Mucosa of descending colon (tissue), 3 donors: ENCODE data around the gene HIRA. TPM values are rescaled to one million over a fixed set of nuclear protein-coding genes. Genes with fewer than 3 reads are reported as not detected.

ENCODE experiments used
- ATAC-seq: fragments of 200-7000 bp; cut with Tn5 transposase; one replicate; pipeline ENCODE4 v1.9.1; 2020; ENCODE audit warnings: mild to moderate bottlenecking, moderate library complexity
- DNase-seq, 3 donors: peaks; one replicate each; pipeline ENCODE4 v3.0.0-alpha.2; 2020
- H3K36me3 ChIP-seq: fragments of 200-600 bp; one replicate; pipeline ENCODE4 v1.8.0; 2021; ENCODE audit warnings: low read depth, mild to moderate bottlenecking
- H3K4me1 ChIP-seq: fragments of 200-600 bp; one replicate; pipeline ENCODE4 v1.8.0; 2021; ENCODE audit warnings: low read depth, mild to moderate bottlenecking
- H3K4me3 ChIP-seq: fragments of 200-600 bp; one replicate; pipeline ENCODE4 v1.8.0; 2021; ENCODE audit warnings: mild to moderate bottlenecking
- H3K9me3 ChIP-seq: fragments of 200-600 bp; one replicate; pipeline ENCODE4 v1.8.0; 2021; ENCODE audit warnings: mild to moderate bottlenecking
- CTCF ChIP-seq: fragments of 200-600 bp; IDR thresholded peaks from one replicate; pipeline ENCODE4 v1.8.0; 2022; ENCODE audit warnings: antibody characterized with exemption, mild to moderate bottlenecking
- intact Hi-C, 2 donors: fragments of 100-400 bp; cut with DNase I in 1 of 2; cut with micrococcal nuclease in 1 of 2; formaldehyde crosslinking; loops; one replicate each; pipeline versions ENCODE4 v1.11.0 to v1.11.1; 2022; cut with DNase I, micrococcal nuclease
- total RNA-seq, 3 donors: library from RNA; stranded (reverse); fragmentation: NEBNext Ultra II Directional in 2 of 3; extraction: Animal tissue kit (Norgen Biotek cat#: 25700) in 2 of 3; gene quantifications; one replicate each; pipeline versions ENCODE4 v1.2.1 to v1.2.4, GENCODE V29; 2021 to 2023
- donor health status: DM: no; HTN: no; CAD: no; lungs with moderate emphysema.
- donor health status: DM: no; HTN: no; CAD: no.
- donor health status: DM: no; HTN: yes; CAD: no.

Gene HIRA
- total RNA-seq, 3 donors from 2014 or later: 24.0 to 35.0 (median 27.4) TPM

DNA sequence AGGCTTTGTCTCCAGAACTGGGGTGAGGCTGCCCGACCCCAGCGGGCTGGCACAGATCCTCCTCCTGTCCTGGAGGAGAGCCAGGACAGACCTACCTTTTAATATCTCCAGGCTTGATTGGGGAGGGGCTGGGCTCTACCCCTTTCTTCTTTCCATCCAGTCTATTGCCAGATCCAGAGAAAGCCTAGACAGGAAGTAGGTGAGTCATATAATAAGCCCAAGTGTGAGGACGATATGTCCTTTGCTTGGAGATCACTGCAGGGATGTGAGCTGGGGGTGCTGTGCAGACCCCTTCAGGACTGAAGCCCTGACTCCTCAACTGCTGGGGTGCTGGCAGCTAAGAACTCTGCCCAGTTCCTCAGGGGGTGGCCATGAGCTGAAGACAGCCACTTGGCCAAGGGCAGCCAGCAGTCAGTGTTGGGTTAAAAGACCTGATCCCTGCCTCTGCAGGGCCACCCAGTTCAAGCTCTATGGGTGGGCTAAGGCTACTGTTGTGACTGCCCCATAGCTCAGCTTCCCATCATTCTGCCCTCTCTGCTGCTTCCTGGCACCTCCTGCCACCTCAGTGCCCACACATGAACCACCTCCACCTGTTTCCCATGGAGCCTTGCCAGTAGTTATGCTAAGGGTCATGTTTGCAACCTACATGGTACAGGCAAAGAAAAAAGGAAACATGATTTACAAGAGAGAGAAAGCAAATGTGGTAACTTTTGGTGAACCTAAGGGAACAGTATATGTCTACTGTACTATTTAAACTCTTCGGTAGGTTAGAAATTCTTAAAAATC is 24.2 kb upstream of the HIRA start:
- no peak for TF ChIP-seq CTCF
- ATAC-seq (no peak), DNase-seq (no peak)
- H3K9me3 ChIP-seq: no peaks in the 10 kb centered on the region
- intact Hi-C loops: no loop called here
- H3K4me3 ChIP-seq: no peak overlapping the region
- no peaks in the 10 kb centered on the region for H3K4me1 ChIP-seq
- peaks cover 13% of the 10 kb centered on the region for H3K36me3 ChIP-seq

- ATAC-seq (no peak), DNase-seq (no peak)
- Histone ChIP-seq H3K9me3 (no peaks in the 10 kb centered on the region), H3K4me3 (no peak overlapping the region), H3K4me1 (no peaks in the 10 kb centered on the region), H3K36me3 (peaks cover 13% of the 10 kb centered on the region)
- no peak for TF ChIP-seq CTCF
- intact Hi-C loops: no loop called here
Observed at GRCh38 chr22:19455033-19455432, 23.5 kb upstream of the HIRA start.

DNA sequence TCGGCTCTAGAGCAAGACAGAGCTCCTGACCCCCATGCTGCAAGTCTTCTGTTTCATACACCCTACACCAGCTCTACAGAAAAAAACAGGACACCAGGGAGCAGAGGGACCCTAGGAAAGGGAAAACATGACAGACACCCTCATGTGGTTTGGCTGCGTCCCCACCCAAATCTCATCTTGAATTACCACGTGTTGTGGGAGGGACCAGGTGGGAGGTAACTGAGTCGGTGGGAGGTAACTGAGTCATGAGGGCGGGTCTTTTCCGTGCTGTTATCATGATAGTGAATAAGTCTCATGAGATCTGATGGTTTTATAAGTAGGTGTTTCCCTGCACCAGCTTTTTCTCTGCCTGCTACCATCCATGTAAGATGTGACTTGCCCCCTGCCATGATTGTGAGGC is 22.6 kb upstream of the HIRA start:
- H3K4me1 ChIP-seq: no peaks in the 10 kb centered on the region
- peaks cover 13% of the 10 kb centered on the region for H3K36me3 ChIP-seq
- DNase-seq (no peak), ATAC-seq (no peak)
- no peak for TF ChIP-seq CTCF
- intact Hi-C loops: no loop called here
- H3K4me3 ChIP-seq: no peak overlapping the region
- no peaks in the 10 kb centered on the region for H3K9me3 ChIP-seq

GRCh38 chr22:19453718-19454117 is 22.2 kb upstream of the HIRA start:
- intact Hi-C loops: no loop called here
- Histone ChIP-seq H3K4me3 (no peak overlapping the region), H3K9me3 (no peaks in the 10 kb centered on the region), H3K4me1 (peaks cover 3% of the 10 kb centered on the region), H3K36me3 (peaks cover 13% of the 10 kb centered on the region)
- TF ChIP-seq CTCF: no peak
- no peak for DNase-seq
- no peak for ATAC-seq

GRCh38 chr22:19451570-19451969 is 20.0 kb upstream of the HIRA start:
- DNase-seq: no peak
- Histone ChIP-seq H3K9me3 (no peaks in the 10 kb centered on the region), H3K4me3 (no peak overlapping the region), H3K36me3 (peaks cover 11% of the 10 kb centered on the region), H3K4me1 (peaks cover 13% of the 10 kb centered on the region)
- ATAC-seq: no peak
- intact Hi-C loops: no loop called here
- no peak for TF ChIP-seq CTCF
